Measurements from ENCODE around the gene ASS1.

The ASS1 gene

DNA sequence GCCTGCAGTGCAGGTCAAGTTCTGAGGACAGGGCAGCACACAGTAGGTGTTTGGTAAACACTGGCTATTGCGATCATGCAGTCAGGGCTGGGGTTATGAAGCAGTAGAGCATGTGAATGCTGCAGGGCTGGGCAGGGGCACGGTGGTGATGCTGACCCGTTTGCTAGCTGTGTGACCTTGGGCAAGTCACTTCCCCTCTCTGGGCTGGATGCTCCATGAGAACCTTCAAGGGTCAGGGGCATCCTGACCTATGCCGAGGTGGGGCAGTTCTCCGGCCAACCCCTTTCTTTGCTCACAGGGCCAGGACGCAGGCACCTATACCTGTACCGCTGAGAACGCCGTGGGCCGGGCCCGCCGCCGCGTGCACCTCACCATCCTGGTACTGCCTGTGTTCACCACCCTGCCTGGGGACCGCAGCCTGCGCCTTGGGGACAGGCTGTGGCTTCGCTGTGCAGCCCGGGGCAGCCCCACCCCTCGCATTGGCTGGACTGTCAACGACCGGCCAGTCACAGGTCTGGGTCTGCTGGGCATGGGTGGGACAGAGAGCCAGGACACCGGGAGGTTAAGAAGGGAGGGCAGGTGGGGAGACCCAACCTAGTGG is 39.0 kb upstream of the ASS1 start:
- H3K27me3 ChIP-seq (replicated peaks; ENCODE audit: control insufficient read depth, insufficient read depth, low read length, poor library complexity, severe bottlenecking), result no peaks in the 10 kb centered on the region
- no peaks in the 10 kb centered on the region for H3K36me3 ChIP-seq (ENCODE audit: control insufficient read depth, insufficient read depth, low read length)
- no peak overlapping the region for H3K4me3 ChIP-seq (ENCODE audit: insufficient read depth, low read depth, low read length, poor library complexity, severe bottlenecking)
- no peak for DNase-seq
- no peaks in the 10 kb centered on the region for H3K4me1 ChIP-seq (ENCODE audit: control insufficient read depth, insufficient read depth, low read length, poor library complexity, severe bottlenecking)
- no peak overlapping the region for H3K27ac ChIP-seq (ENCODE audit: insufficient read depth, low read length, poor library complexity, severe bottlenecking)
- no peaks in the 10 kb centered on the region for H3K9me3 ChIP-seq (ENCODE audit: control insufficient read depth, low read length)

DNA sequence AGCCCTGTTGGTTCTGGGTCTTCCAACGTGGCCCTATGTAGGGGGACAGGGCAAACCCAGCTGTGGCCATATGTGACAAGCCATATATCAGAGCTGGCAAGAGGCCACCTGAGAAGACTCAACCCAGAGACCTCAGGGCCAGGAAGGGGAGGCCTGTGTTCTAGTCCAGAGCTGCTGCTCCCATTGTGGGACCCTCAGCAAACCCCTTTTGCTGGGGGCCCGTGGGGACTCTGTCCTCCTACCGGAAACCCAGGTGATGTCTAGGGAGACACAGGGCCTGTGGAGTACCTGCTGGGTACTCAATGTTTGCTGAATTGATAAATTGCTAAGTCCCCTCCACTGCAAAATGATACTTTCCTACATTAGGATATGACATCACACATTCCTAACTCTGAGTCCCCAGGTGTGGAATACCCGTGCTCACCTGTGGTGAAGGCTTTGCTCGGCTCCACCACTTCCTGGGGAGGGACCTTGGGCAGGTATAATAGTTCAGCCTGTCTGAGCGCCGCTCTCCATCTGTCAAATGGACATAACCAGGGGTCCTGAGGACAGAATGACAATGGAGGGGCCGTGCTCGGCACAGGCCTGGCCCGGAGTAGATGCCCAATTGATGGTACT is 38.4 kb upstream of the ASS1 start:
- no peaks in the 10 kb centered on the region for H3K4me1 ChIP-seq (ENCODE audit: control insufficient read depth, insufficient read depth, low read length, poor library complexity, severe bottlenecking)
- no peaks in the 10 kb centered on the region for H3K36me3 ChIP-seq (ENCODE audit: control insufficient read depth, insufficient read depth, low read length)
- no peaks in the 10 kb centered on the region for H3K9me3 ChIP-seq (ENCODE audit: control insufficient read depth, low read length)
- H3K27me3 ChIP-seq (replicated peaks; ENCODE audit: control insufficient read depth, insufficient read depth, low read length, poor library complexity, severe bottlenecking), result no peaks in the 10 kb centered on the region
- no peak overlapping the region for H3K4me3 ChIP-seq (ENCODE audit: insufficient read depth, low read depth, low read length, poor library complexity, severe bottlenecking)
- no peak overlapping the region for H3K27ac ChIP-seq (ENCODE audit: insufficient read depth, low read length, poor library complexity, severe bottlenecking)
- no peak for DNase-seq

DNA sequence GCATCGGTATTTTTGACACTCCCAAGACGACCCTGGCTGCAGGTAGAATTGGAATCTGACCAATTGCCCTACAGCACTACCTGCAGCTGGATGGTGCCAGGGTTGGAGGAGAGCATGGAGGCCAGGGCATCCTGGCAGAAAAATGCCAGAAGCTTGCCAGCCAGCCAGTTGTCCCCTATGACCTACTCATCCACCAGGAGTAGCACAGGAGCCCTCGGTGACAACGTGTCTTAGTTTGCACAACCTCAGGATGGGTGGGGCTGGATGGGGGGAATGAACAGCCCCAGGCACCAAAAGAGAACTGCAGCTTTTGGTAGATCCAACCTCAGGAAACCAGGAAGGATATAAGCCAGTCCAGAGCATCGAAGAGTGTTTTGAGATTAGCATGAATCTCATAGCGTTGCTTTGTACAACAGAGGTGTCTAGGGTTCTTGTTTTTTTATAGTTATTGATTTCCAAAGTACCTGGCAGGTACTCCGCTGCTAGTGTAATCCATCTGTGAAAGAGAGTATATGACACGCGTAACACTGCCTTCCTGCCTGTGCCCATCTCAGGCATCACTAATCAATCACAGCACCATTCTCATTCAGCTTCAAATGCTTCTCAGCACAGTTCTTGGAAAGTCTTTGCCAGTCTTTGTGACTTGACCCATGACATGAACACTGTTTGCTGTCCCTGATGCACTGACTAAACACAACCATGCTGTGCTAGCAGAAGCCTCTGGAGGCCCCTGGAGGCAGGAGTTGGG is 36.7 kb upstream of the ASS1 start:
- no peak overlapping the region for H3K4me3 ChIP-seq (ENCODE audit: insufficient read depth, low read depth, low read length, poor library complexity, severe bottlenecking)
- DNase-seq, result no peak
- H3K36me3 ChIP-seq (ENCODE audit: control insufficient read depth, insufficient read depth, low read length), result no peaks in the 10 kb centered on the region
- no peaks in the 10 kb centered on the region for H3K4me1 ChIP-seq (ENCODE audit: control insufficient read depth, insufficient read depth, low read length, poor library complexity, severe bottlenecking)
- H3K27me3 ChIP-seq (replicated peaks; ENCODE audit: control insufficient read depth, insufficient read depth, low read length, poor library complexity, severe bottlenecking), result no peaks in the 10 kb centered on the region
- H3K27ac ChIP-seq (ENCODE audit: insufficient read depth, low read length, poor library complexity, severe bottlenecking), result no peak overlapping the region
- no peaks in the 10 kb centered on the region for H3K9me3 ChIP-seq (ENCODE audit: control insufficient read depth, low read length)

DNA sequence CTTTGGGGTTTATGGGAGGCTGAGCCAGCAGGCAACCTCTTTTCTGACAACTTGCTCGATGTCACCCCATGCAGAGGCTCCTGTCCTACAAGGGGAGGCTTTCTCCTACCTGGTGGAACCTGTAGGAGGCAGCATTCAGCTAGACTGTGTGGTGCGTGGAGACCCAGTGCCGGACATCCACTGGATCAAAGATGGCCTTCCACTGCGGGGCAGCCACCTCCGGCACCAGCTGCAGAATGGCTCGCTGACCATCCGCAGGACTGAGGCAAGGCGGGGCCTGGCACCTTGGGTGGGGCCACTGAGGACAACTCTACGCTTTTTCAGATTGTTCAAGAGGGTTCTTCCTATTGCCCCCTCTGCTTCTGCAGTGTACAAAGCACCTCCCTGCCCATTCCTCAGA is 36.1 kb upstream of the ASS1 start:
- H3K27ac ChIP-seq (ENCODE audit: insufficient read depth, low read length, poor library complexity, severe bottlenecking), result no peak overlapping the region
- H3K36me3 ChIP-seq (ENCODE audit: control insufficient read depth, insufficient read depth, low read length), result no peaks in the 10 kb centered on the region
- no peak overlapping the region for H3K4me3 ChIP-seq (ENCODE audit: insufficient read depth, low read depth, low read length, poor library complexity, severe bottlenecking)
- no peaks in the 10 kb centered on the region for H3K4me1 ChIP-seq (ENCODE audit: control insufficient read depth, insufficient read depth, low read length, poor library complexity, severe bottlenecking)
- H3K27me3 ChIP-seq (replicated peaks; ENCODE audit: control insufficient read depth, insufficient read depth, low read length, poor library complexity, severe bottlenecking), result no peaks in the 10 kb centered on the region
- H3K9me3 ChIP-seq (ENCODE audit: control insufficient read depth, low read length), result no peaks in the 10 kb centered on the region
- no peak for DNase-seq

DNA sequence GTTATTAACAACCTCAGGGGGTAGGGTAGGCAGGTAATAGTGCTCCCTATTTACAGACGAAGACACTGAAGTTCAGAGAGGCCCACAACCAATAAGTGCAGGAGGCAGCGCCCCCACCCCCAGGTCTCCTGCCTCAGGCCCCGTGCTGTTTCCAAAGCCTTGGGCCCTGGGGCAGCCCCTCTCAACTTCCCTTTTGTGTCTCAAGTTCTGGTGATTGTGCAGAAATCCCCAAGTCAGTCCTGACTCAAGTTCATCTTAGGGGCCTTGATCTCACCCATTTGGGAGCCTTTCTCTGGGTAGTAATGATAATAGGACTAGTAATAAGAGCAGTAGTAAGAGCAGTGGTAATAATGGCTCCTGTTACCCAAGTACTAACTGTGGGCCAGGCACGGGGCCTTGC is 35.5 kb upstream of the ASS1 start:
- Histone ChIP-seq H3K27me3 (replicated peaks; ENCODE audit: control insufficient read depth, insufficient read depth, low read length, poor library complexity, severe bottlenecking) (no peaks in the 10 kb centered on the region), H3K36me3 (ENCODE audit: control insufficient read depth, insufficient read depth, low read length) (no peaks in the 10 kb centered on the region), H3K4me1 (ENCODE audit: control insufficient read depth, insufficient read depth, low read length, poor library complexity, severe bottlenecking) (no peaks in the 10 kb centered on the region), H3K27ac (ENCODE audit: insufficient read depth, low read length, poor library complexity, severe bottlenecking) (no peak overlapping the region), H3K4me3 (ENCODE audit: insufficient read depth, low read depth, low read length, poor library complexity, severe bottlenecking) (no peak overlapping the region), H3K9me3 (ENCODE audit: control insufficient read depth, low read length) (no peaks in the 10 kb centered on the region)
- no peak for DNase-seq

DNA sequence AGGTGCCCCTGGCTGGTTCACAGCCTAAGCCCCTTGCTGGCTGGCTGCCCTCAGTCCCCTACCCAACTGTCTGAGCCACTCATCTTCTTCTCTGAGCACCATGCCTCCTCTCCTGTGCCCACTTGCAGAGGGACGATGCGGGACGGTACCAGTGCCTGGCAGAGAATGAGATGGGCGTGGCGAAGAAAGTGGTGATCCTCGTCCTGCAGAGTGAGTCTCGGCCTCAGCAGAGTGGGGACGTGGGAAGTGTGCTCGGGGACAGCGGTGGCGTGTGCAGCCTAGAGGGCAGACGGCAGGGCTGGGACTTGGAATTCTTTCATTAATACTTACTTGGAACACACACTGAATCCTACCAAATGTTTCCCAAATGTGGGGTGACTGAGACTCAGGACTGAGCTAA is 34.3 kb upstream of the ASS1 start:
- Histone ChIP-seq H3K4me3 (ENCODE audit: insufficient read depth, low read depth, low read length, poor library complexity, severe bottlenecking) (no peak overlapping the region), H3K27ac (ENCODE audit: insufficient read depth, low read length, poor library complexity, severe bottlenecking) (no peak overlapping the region), H3K27me3 (replicated peaks; ENCODE audit: control insufficient read depth, insufficient read depth, low read length, poor library complexity, severe bottlenecking) (no peaks in the 10 kb centered on the region), H3K4me1 (ENCODE audit: control insufficient read depth, insufficient read depth, low read length, poor library complexity, severe bottlenecking) (no peaks in the 10 kb centered on the region), H3K9me3 (ENCODE audit: control insufficient read depth, low read length) (no peaks in the 10 kb centered on the region), H3K36me3 (ENCODE audit: control insufficient read depth, insufficient read depth, low read length) (no peaks in the 10 kb centered on the region)
- DNase-seq, result no peak

DNA sequence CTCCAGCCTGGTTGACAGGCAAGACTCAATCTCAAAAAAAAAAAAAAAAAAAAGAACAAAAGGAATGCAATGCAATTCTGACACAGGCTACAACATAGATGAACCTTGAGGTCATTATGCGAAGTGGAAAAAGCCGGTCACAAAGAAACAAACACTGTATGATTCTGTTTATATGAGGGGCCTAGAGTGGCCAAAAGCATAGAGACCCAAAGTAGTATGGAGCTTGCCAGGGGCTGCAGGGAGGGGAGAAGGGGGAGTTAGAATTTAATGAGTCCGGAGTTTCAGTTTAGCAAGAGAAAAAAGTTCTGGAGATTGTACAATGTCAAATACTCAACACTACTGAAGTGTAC is 33.2 kb upstream of the ASS1 start:
- Histone ChIP-seq H3K4me1 (ENCODE audit: control insufficient read depth, insufficient read depth, low read length, poor library complexity, severe bottlenecking) (no peaks in the 10 kb centered on the region), H3K27me3 (replicated peaks; ENCODE audit: control insufficient read depth, insufficient read depth, low read length, poor library complexity, severe bottlenecking) (no peaks in the 10 kb centered on the region), H3K27ac (ENCODE audit: insufficient read depth, low read length, poor library complexity, severe bottlenecking) (no peak overlapping the region), H3K36me3 (ENCODE audit: control insufficient read depth, insufficient read depth, low read length) (no peaks in the 10 kb centered on the region), H3K9me3 (ENCODE audit: control insufficient read depth, low read length) (no peaks in the 10 kb centered on the region), H3K4me3 (ENCODE audit: insufficient read depth, low read depth, low read length, poor library complexity, severe bottlenecking) (no peak overlapping the region)
- no peak for DNase-seq

DNA sequence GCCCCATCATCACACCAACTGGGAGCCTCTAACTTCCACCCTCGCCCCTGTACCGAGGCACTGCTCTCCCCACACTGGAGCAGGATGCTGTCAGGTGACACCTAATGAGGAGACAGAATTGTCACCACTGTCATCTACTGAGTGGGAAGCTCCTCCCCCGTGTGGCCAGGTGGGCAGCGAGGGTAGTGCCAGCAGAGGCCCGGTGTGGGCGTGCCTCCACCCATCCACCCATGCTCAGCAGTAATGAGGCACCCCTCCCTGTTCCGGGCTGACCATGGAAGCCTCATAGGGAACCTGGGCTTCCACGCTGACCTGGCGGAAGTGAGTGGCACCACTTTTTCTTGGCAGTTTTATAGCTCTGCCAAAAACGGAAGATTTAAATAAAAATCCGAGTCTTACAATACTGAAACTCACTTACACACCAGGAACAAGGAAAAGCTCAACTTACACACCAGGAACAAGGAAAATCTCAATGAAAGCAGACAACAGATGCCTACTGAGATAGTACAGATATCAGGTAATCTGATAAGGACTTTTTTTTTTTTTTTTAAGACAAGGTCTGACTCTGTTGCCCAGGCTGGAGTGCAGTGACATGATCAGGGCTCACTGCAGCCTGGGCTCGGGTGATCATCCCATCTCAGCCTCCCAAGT is 30.6 kb upstream of the ASS1 start:
- no peak for DNase-seq
- no peak overlapping the region for H3K27ac ChIP-seq (ENCODE audit: insufficient read depth, low read length, poor library complexity, severe bottlenecking)
- H3K27me3 ChIP-seq (replicated peaks; ENCODE audit: control insufficient read depth, insufficient read depth, low read length, poor library complexity, severe bottlenecking), result no peaks in the 10 kb centered on the region
- no peaks in the 10 kb centered on the region for H3K4me1 ChIP-seq (ENCODE audit: control insufficient read depth, insufficient read depth, low read length, poor library complexity, severe bottlenecking)
- H3K9me3 ChIP-seq (ENCODE audit: control insufficient read depth, low read length), result no peaks in the 10 kb centered on the region
- H3K36me3 ChIP-seq (ENCODE audit: control insufficient read depth, insufficient read depth, low read length), result no peaks in the 10 kb centered on the region
- H3K4me3 ChIP-seq (ENCODE audit: insufficient read depth, low read depth, low read length, poor library complexity, severe bottlenecking), result no peak overlapping the region

DNA sequence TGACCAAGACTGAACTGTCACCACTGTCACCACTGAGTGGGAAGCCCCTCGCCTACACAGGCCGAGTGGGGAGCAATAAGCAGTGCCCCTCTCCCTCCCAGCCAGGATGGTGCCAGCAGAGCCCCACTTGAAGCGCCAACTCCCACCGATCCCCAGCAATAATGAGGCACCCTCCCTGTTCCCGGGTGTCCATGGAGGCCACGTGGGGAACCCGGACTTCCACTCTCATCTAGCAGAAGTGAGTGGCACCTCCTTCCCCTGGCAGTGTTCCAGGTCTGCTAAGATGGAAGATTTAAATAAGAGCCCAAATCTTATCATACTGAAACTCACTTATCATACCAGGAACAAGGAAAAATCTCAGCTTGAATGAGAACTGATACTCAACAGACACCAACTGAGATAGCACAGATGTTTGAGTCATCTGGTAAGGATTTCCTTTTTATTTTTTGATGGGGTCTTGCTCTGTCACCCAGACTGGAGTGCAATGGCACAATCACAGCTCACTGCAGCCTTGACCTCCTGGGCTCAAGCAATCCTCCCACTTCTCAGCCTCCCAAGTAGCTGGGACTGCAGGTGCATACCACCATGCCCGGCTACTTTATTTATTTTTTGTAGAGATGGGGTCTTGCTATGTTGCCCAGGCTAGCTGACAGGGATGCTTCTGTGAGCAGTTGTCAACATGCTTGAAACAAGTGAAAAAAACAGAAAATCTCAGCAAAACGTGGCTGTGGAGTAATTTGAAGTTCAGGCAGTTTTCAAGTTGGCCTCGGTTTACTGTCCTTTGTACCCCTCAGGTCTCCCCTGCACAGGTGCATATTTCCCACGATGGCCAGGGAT is 29.6 kb upstream of the ASS1 start:
- no peak for DNase-seq
- Histone ChIP-seq H3K9me3 (ENCODE audit: control insufficient read depth, low read length) (no peaks in the 10 kb centered on the region), H3K27me3 (replicated peaks; ENCODE audit: control insufficient read depth, insufficient read depth, low read length, poor library complexity, severe bottlenecking) (no peaks in the 10 kb centered on the region)

More for the DNA sequence above, 29.6 kb upstream of the ASS1 start:
- Histone ChIP-seq H3K27ac (ENCODE audit: insufficient read depth, low read length, poor library complexity, severe bottlenecking) (no peak overlapping the region), H3K4me3 (ENCODE audit: insufficient read depth, low read depth, low read length, poor library complexity, severe bottlenecking) (no peak overlapping the region), H3K36me3 (ENCODE audit: control insufficient read depth, insufficient read depth, low read length) (no peaks in the 10 kb centered on the region), H3K4me1 (ENCODE audit: control insufficient read depth, insufficient read depth, low read length, poor library complexity, severe bottlenecking) (no peaks in the 10 kb centered on the region)
